NCI-H524 (cell line): ENCODE measurements around the gene C11orf86.
"Not testable (repeated sequence)": the region's sequence is repeated elsewhere in the genome, so short reads cannot be mapped to it uniquely, and the experiment has no call there.

ENCODE experiments used
- DNase-seq, 2 experiments: peaks; one replicate each; lab custom pipeline; 2025; lab: John Stamatoyannopoulos, UW

C11orf86 gene

GRCh38 chr11:66967670-66968425, 7.3 kb upstream of the C11orf86 start:
- no peak for DNase-seq

- no peak for DNase-seq
Measured at GRCh38 chr11:66969584-66970225, 5.4 kb upstream of the C11orf86 start.

- DNase-seq: no peak
Measured at GRCh38 chr11:66970371-66970806, 4.7 kb upstream of the C11orf86 start.

GRCh38 chr11:66970807-66971442, 4.2 kb upstream of the C11orf86 start:
- no peak for DNase-seq

- no peak for DNase-seq
Measured at GRCh38 chr11:66971488-66971887, 3.6 kb upstream of the C11orf86 start.

- no peak for DNase-seq
Measured at GRCh38 chr11:66973956-66974580, 1.0 kb upstream of the C11orf86 start.

GRCh38 chr11:66975405-66976027, 412 bp downstream of the C11orf86 start:
- DNase-seq: no peak

GRCh38 chr11:66976028-66976467, 944 bp downstream of the C11orf86 start:
- peak; percentile 17 to 28 for DNase-seq

GRCh38 chr11:66976925-66977324, 1.8 kb downstream of the C11orf86 start:
- DNase-seq: no peak

GRCh38 chr11:66978229-66978628, 3.1 kb downstream of the C11orf86 start:
- DNase-seq: no peak

GRCh38 chr11:66978717-66979116, 3.6 kb downstream of the C11orf86 start:
- DNase-seq: no peak

GRCh38 chr11:66979336-66979980, 4.4 kb downstream of the C11orf86 start:
- DNase-seq: no peak

GRCh38 chr11:66981976-66982578, 7.0 kb downstream of the C11orf86 start:
- peak; percentile 87 for DNase-seq

GRCh38 chr11:66983275-66983924, 8.3 kb downstream of the C11orf86 start:
- no peak for DNase-seq

GRCh38 chr11:66985508-66986177, 10.5 kb downstream of the C11orf86 start:
- DNase-seq: no peak

GRCh38 chr11:66986178-66986545, 11.1 kb downstream of the C11orf86 start:
- no peak for DNase-seq

GRCh38 chr11:66987158-66987620, 12.1 kb downstream of the C11orf86 start:
- peak; percentile 94 to 96 for DNase-seq

GRCh38 chr11:66987924-66988637, 13.0 kb downstream of the C11orf86 start:
- DNase-seq: no peak

- DNase-seq: not testable (repeated sequence)
Measured at GRCh38 chr11:66988741-66989140, 13.6 kb downstream of the C11orf86 start.
